NCI-H526 (cell line): ENCODE data around the gene CDHR3.
"Not testable (repeated sequence)": the region's sequence is repeated elsewhere in the genome, so short reads cannot be mapped to it uniquely, and the experiment has no call there.

Experiments used
- DNase-seq, 2 experiments: peaks; one replicate each; lab custom pipeline; 2025; lab: John Stamatoyannopoulos, UW

CDHR3 gene

DNA sequence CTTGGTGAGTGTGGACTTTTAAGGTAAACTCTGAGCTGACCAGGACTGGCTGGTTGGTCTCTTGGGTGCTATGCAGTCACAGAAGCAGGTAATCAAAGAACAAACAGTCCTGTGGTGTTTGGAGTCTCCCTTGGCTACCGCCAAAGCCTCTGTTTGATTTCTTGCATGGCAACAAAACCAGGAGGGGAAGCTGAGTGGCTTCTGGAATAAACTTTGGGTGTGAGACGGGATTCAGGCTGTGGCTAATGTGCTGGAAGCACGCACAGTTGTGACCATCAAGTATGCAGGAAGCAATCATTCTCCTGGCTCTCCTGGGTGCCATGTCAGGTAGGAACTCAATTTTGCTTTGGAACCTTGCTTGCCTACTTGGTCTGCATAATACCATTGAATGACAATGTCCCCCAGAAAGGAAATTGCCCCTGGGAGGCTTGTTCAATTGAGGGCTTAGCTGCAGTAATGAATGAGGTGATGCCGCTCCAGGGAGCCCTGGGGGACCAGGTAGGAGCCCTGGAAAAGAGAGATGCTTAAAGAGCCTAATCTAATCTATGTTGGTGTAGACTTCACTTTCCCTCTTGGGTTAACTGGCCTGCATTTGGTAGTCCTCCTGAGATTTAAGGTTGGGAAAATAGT, at the start of gene CDHR3:
CDHR3 (plus strand) TSS at position 227 of the 630 bp plus-strand sequence; CDS start at position 282, 55 bp downstream.
- peak in 1 of 2 experiments; percentile 24 for DNase-seq

GRCh38 chr7:105913947-105914346, 49.1 kb upstream of the CDHR3 start:
- DNase-seq, result no peak

GRCh38 chr7:105916603-105917002, 46.5 kb upstream of the CDHR3 start:
- DNase-seq, result no peak

- DNase-seq, result no peak
These were observed 45.4 kb upstream of the CDHR3 start for GRCh38 chr7:105917659-105918058.

DNA sequence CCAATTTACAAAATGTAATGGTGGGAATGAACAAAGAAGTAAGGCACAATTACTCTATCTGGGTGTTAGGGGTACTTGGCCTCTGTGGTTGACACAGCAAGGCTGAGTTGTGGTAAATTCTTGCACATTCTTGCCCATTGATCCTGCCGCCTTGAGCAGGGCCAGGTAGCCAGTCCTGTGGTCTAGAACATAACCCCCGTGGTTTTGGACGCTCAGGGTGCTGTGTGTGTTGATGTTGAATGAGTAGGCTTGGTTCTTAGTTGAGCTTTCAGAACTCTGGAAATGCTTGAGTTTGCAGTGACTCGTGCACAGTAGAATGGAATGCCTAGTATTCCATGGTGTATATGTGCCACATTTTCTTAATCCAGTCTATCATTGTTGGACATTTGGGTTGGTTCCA, 42.3 kb upstream of the CDHR3 start:
- no peak for DNase-seq

- DNase-seq, result no peak
These were observed 38.1 kb upstream of the CDHR3 start for GRCh38 chr7:105924945-105925344.

- DNase-seq, result no peak
These were observed 36.9 kb upstream of the CDHR3 start for GRCh38 chr7:105926131-105926530.

DNA sequence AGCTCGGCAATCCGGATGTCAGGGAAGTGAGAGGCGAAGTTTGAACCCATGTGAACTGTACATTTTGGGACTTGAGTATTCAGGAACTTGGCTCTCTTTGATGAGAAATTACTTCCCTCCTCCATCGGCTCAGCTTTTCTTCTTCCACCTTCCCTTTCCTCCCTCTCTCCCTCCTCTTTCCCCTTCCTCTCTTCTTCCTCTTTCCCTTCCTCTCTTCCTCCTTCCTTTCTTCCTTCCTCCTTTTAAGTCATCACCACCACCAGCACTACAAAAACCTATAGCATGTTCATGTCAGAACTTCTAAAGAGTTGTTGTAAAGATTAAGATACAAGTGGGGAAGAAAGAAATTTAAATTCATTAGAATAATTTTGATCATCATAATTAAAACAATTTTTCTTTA, 31.9 kb upstream of the CDHR3 start:
- DNase-seq, result no peak

- DNase-seq, result no peak
These were observed 30.1 kb upstream of the CDHR3 start for GRCh38 chr7:105932835-105933477.

- peak; percentile 49 to 82 for DNase-seq
These were observed 28.4 kb upstream of the CDHR3 start for GRCh38 chr7:105934572-105935185.

GRCh38 chr7:105935250-105935649, 27.8 kb upstream of the CDHR3 start:
- DNase-seq, result no peak

- no peak for DNase-seq
These were observed 25.7 kb upstream of the CDHR3 start for GRCh38 chr7:105937411-105937810.

DNA sequence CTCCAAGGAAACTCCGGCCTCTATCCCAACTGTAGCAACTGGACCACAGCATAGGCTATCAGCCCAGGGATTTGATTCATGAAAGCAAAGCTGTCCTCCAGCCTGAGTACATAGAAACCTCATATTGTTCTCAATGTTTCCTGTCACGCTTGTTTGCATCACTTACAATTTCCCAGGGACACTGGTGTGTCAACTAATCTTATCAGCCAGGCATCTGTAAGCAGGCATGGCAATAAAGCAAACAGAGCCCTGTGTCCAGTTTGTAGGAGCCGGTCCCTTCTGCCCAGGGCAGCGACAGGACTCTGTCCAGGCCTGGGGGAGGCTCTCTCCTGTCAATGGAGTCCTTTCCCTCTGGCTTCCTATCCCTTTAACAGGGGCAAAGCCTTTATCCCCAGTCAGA, 23.0 kb upstream of the CDHR3 start:
- DNase-seq, result peak; percentile 5 to 29

- DNase-seq, result no peak
These were observed 21.5 kb upstream of the CDHR3 start for GRCh38 chr7:105941596-105941995.

GRCh38 chr7:105943486-105943885, 19.6 kb upstream of the CDHR3 start:
- DNase-seq, result no peak

DNA sequence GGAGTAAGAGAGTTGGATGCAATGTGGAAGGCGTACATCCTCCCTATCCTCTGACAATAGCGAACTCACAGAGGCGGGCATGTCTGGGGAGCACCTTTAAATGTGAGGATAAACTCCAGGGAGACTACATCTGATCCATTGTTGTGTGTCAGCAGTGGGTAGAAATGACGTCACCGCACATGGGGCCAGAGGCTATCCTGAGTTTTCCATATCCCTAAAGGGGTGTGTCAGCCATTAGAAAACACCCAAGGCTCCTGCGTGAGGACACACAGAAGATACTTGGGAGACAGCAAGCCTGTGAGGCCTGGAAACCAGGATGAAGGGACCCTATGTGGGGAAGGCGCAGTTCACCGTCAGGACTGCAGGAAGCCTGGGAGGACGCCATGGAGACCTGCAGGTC, 17.2 kb upstream of the CDHR3 start:
- DNase-seq, result no peak

DNA sequence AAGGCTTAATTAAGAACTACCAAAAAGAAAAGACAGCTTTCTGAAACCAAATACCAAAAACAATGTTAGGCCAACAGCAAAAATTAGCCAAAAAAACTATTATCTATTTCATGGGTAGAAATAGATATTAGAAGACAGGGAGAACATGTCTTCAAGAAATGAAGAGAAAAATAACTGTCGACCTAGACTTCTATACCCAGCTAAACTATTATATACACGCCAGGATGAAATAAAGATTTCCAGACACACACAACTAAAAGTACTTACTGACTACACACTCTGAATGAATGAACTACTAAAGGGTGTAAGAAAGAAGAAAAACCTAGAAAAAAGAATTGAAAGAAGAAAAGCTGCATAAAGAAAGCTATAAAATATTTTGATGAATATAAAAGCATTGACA, 11.5 kb upstream of the CDHR3 start:
- DNase-seq, result no peak

- DNase-seq, result no peak
These were observed 10.0 kb upstream of the CDHR3 start for GRCh38 chr7:105952917-105953595.

DNA sequence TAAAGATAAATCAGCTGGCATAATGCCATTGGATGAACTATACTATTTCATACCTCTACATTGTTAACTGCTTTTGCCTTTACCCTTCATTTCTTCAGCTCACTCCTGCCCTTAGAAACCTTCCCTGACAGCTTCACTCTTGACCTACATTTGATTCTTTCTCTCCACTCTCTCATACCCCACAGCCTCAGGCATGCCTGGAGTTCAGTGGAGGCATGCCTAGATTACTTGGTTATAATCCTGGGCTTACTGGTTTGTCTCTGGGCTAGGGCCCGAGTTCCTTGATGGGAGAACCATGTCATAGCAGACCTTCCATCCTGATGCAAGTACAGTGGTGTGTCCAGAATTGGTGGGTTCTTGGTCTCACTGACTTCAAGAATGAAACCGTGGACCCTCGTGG, 8.4 kb upstream of the CDHR3 start:
- DNase-seq, result no peak

DNA sequence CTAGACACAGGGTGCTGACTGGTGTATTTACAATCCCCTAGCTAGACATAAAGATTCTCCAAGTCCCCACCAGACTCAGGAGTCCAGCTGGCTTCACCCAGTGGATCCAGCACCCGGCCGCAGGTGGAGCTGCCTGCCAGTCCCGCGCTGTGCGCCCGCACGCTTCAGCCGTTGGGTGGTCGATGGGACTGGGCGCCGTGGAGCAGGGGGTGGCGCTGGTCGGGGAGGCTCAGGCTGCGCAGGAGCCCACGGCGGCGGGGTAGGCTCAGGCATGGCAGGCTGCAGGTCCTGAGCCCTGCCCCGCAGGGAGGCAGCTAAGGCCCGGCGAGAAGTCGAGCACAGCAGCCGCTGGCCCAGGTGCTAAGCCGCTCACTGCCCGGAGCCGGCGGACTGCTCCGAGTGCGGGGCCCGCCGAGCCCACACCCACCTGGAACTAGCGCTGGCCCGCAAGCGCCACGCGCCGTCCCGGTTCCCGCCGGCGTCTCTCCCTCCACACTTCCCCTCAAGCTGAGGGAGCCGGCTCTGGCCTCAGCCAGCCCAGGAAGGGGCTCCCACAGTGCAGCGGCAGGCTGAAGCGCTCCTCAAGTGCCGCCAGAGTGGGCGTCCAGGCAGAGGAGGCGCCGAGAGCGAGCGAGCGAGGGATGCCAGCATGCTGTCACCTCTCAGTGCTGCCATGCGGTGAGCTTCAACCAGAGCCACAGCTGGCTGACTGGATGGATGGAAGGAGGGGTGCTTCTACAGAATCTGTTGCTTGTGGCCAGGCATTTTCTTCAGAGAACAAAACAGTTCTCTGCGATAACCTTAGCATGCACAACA, 7.2 kb upstream of the CDHR3 start:
- DNase-seq, result not testable (repeated sequence)

DNA sequence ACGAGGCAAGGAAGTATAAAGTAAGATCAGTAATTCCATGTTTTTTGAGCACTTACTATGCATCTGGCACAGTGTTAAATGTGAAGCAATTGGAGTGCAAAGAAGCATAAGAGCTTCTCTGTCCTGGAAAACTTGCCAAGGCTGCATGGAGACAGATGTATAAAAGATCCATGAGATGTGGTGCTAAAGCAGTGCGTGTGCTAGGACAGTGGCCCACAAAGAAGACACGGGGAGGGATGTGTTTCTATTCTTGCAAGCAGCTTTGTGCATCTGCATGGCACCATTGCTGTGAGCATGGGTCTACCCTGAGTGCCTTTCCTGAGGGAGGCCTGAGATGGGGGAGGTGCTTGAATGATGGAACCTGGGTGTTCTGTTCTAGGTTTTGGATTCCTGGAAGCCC, 5.1 kb upstream of the CDHR3 start:
- DNase-seq, result peak in 1 of 2 experiments; percentile 26

DNA sequence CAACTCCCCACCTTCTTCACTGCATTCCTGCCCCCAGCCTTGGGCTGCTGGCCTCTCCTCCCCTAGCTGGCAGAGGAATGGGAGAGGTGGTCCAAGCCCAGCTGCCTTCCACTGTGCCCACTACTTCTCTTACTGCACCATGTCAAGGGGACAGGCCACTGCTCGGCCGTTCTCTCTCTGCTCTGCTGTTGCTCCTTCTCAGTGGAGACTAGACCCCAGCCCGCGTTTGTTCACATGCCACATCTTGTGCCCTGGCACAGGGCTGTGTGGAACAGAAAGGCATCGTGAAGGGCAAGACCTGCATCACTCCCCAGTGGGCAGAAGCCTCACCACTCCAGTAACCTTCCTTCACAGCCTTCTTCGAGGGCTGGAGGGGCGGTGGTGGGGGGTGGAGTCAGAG, 711 bp upstream of the CDHR3 start:
- no peak for DNase-seq
